Smooth muscle cell (in vitro differentiated cells): ENCODE data around the gene ABCC2. TPM values are rescaled to one million over a fixed set of nuclear protein-coding genes. Genes with fewer than 3 reads are reported as not detected.
"Not testable (repeated sequence)": the region's sequence is repeated elsewhere in the genome, so short reads cannot be mapped to it uniquely, and the experiment has no call there.

Experiments used
- DNase-seq: peaks from one replicate; lab custom pipeline; 2025; ENCODE audit not compliant: unreplicated experiment; lab: John Stamatoyannopoulos, UW
- H2AFZ ChIP-seq: fragments of 200-600 bp; sonication (generic); 2 replicates; pipeline ENCODE4 v1.6.0; 2016; ENCODE audit warnings: antibody characterized with exemption, low read depth, mild to moderate bottlenecking
- H3F3A ChIP-seq: fragments of 200-600 bp; sonication (generic); 2 replicates; pipeline ENCODE4 v1.6.0; 2017; ENCODE audit warnings: antibody characterized with exemption, low read depth
- H3K27ac ChIP-seq: fragments of 200-600 bp; sonication (generic); 2 replicates; pipeline ENCODE4 v1.5.1; 2016; ENCODE audit warnings: low read depth, mild to moderate bottlenecking
- H3K27me3 ChIP-seq: fragments of 200-600 bp; sonication (generic); 2 replicates; pipeline ENCODE4 v1.6.1; 2016; ENCODE audit warnings: low read depth, mild to moderate bottlenecking
- H3K36me3 ChIP-seq: fragments of 200-600 bp; sonication (generic); 2 replicates; pipeline ENCODE4 v1.5.1; 2016; ENCODE audit warnings: low read depth
- H3K4me1 ChIP-seq: fragments of 200-600 bp; sonication (generic); 2 replicates; pipeline ENCODE4 v1.5.1; 2016; ENCODE audit warnings: low read depth
- H3K4me2 ChIP-seq: fragments of 200-600 bp; sonication (generic); 2 replicates; pipeline ENCODE4 v1.6.0; 2016; ENCODE audit warnings: mild to moderate bottlenecking
- H3K4me3 ChIP-seq: fragments of 200-600 bp; sonication (generic); 2 replicates; pipeline ENCODE4 v1.5.1; 2016; ENCODE audit warnings: mild to moderate bottlenecking
- H3K79me2 ChIP-seq: fragments of 200-600 bp; sonication (generic); 2 replicates; pipeline ENCODE4 v1.6.0; 2016; ENCODE audit warnings: low read depth, mild to moderate bottlenecking
- H3K9ac ChIP-seq: fragments of 200-600 bp; sonication (generic); 2 replicates; pipeline ENCODE4 v1.6.0; 2016; ENCODE audit warnings: low read depth
- H3K9me3 ChIP-seq: fragments of 200-600 bp; sonication (generic); replicated peaks from 2 replicates; pipeline ENCODE4 v1.5.1; 2016; ENCODE audit warnings: low read depth
- H4K20me1 ChIP-seq: fragments of 200-600 bp; sonication (generic); 2 replicates; pipeline ENCODE4 v1.6.0; 2016; ENCODE audit warnings: low read depth
- CTCF ChIP-seq: fragments of 200-600 bp; sonication (generic); IDR thresholded peaks from 2 replicates; pipeline ENCODE4 v1.5.1; 2017; ENCODE audit warnings: borderline replicate concordance, mild to moderate bottlenecking, antibody characterized with exemption; ENCODE audit not compliant: insufficient read depth, poor library complexity, severe bottlenecking
- WGBS: methylation state at CpG from one replicate; pipeline ENCODE4 v1.1.7; 2016; ENCODE audit warnings: low lambda C conversion rate; 5-methylcytosine and 5-hydroxymethylcytosine counted together
- polyA plus RNA-seq: library from polyadenylated mRNA; unstranded; fragments of >200 nt; fragmentation: Nextera tagmentation; extraction: Ambion mirVana; gene quantifications from 2 replicates; pipeline ENCODE4 v1.2.1, GENCODE V29; 2016
- total RNA-seq: library from RNA; depleted of rRNA; stranded (reverse); fragments of >200 nt; gene quantifications from 2 replicates; pipeline ENCODE4 v1.2.3, GENCODE V29; 2014

Gene ABCC2
- total and polyA plus RNA-seq, 2 experiments from 2014 or later: 0.36 to 3.0 TPM

- no peak overlapping the region for H3K4me3 ChIP-seq
- no peak for TF ChIP-seq CTCF
- no peak overlapping the region for H2AFZ ChIP-seq
- H3K27me3 ChIP-seq: no peaks in the 10 kb centered on the region
- no peak overlapping the region for H3K27ac ChIP-seq
- WGBS: 98% methylated on average over 4 of the region's 4 CpGs
- no peaks in the 10 kb centered on the region for H3F3A ChIP-seq
- DNase-seq: no peak
- H3K4me2 ChIP-seq: no peak overlapping the region
- H4K20me1 ChIP-seq: peaks cover 3% of the 10 kb centered on the region
- peaks cover 42% of the 10 kb centered on the region for H3K36me3 ChIP-seq
- no peaks in the 10 kb centered on the region for H3K4me1 ChIP-seq
- no peak overlapping the region for H3K9ac ChIP-seq
- H3K9me3 ChIP-seq: no peaks in the 10 kb centered on the region
- no peaks in the 10 kb centered on the region for H3K79me2 ChIP-seq
These were observed 112.2 kb downstream of the ABCC2 start for GRCh38 chr10:99894613-99895012.

- H3K4me3 ChIP-seq, DNase-seq, H3K27ac ChIP-seq, H2AFZ ChIP-seq, H4K20me1 ChIP-seq, H3K27me3 ChIP-seq, H3K9ac ChIP-seq, H3K4me1 ChIP-seq, H3K9me3 ChIP-seq, H3F3A ChIP-seq, H3K79me2 ChIP-seq, H3K4me2 ChIP-seq: not testable (repeated sequence)
- 95% methylated on average over 9 of the region's 9 CpGs for WGBS
- peaks cover 46% of the 10 kb centered on the region for H3K36me3 ChIP-seq
These were observed 112.6 kb downstream of the ABCC2 start for GRCh38 chr10:99895066-99895465.

- Histone ChIP-seq H3F3A (no peaks in the 10 kb centered on the region), H2AFZ (no peak overlapping the region), H3K9me3 (no peaks in the 10 kb centered on the region), H3K36me3 (peaks cover 46% of the 10 kb centered on the region), H3K79me2 (no peaks in the 10 kb centered on the region), H3K9ac (no peak overlapping the region), H3K27me3 (no peaks in the 10 kb centered on the region), H3K4me2 (no peak overlapping the region), H3K4me3 (no peak overlapping the region), H4K20me1 (peaks cover 3% of the 10 kb centered on the region), H3K27ac (no peak overlapping the region), H3K4me1 (no peaks in the 10 kb centered on the region)
- no peak for TF ChIP-seq CTCF
- DNase-seq: no peak
- 73% methylated on average over 9 of the region's 9 CpGs for WGBS
These were observed 113.4 kb downstream of the ABCC2 start for GRCh38 chr10:99895867-99896266.

Other genes with a start within 250 kb of the ABCC2 start
- gene NKX2-3, start 249.7 kb upstream of the ABCC2 start, total RNA-seq: not detected in 2 replicates
- gene NKX2-3, start 249.7 kb upstream of the ABCC2 start, polyA plus RNA-seq: not detected in 2 replicates
- gene SLC25A28, start 162.2 kb upstream of the ABCC2 start, total RNA-seq: 41.1 and 43.3 TPM in 2 replicates
- gene SLC25A28, start 162.2 kb upstream of the ABCC2 start, polyA plus RNA-seq: 35.0 and 47.1 TPM in 2 replicates
- gene ENTPD7, start 123.1 kb upstream of the ABCC2 start, total RNA-seq: 39.9 and 41.1 TPM in 2 replicates
- 7.5 and 7.9 TPM in 2 replicates for gene ENTPD7, start 123.1 kb upstream of the ABCC2 start, polyA plus RNA-seq
- 21.3 and 22.5 TPM in 2 replicates for gene COX15, start 50.5 kb upstream of the ABCC2 start, total RNA-seq
- gene COX15, start 50.5 kb upstream of the ABCC2 start, polyA plus RNA-seq: 16.9 and 19.1 TPM in 2 replicates
- gene CUTC, start 50.4 kb upstream of the ABCC2 start, total RNA-seq: 15.2 and 16.0 TPM in 2 replicates
- gene CUTC, start 50.4 kb upstream of the ABCC2 start, polyA plus RNA-seq: 20.1 and 24.2 TPM in 2 replicates
- gene DNMBP, start 227.3 kb downstream of the ABCC2 start, total RNA-seq: 14.1 and 17.9 TPM in 2 replicates
- gene DNMBP, start 227.3 kb downstream of the ABCC2 start, polyA plus RNA-seq: 9.4 and 12.7 TPM in 2 replicates